ENCODE measurements around the gene ZNF646.

ZNF646 gene

GRCh38 chr16:31081428-31082351 lies 7.5 kb downstream of the ZNF646 start:
- DNase-seq (ENCODE audit: low read depth) = no peak

DNA sequence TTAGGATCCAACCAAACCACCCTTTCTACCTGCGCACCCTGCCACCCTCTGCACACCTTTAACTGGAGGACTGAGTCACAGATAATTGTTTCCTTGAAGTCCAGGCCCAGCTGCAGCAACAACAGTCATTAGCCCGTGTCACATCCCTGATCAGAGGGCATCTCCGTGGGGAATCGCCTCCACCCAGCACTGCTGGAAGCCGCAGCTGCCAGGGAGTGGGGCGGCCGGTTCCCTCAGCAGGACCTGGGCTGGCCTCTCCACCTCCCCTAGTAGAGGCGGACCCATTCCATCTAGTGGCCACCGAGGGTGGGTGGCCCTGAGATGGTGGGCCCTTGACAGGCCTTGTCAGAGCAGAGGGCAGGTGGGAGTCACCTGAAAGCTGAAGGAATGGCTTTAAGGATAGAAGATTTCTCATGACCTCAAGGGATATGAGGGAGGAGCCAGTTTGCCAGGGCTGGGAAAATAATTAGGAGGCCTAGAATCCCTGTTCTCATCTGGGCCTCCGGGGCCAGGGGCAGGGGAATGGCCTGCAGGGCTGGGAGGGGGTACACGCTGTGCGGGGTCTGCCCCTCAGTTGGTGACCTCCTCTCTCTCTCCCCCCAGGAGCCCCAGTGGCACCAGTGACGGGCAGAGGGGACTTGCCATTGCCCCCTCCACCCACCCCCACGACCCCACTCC lies 8.3 kb downstream of the ZNF646 start:
- TF ChIP-seq, protein P1, sequence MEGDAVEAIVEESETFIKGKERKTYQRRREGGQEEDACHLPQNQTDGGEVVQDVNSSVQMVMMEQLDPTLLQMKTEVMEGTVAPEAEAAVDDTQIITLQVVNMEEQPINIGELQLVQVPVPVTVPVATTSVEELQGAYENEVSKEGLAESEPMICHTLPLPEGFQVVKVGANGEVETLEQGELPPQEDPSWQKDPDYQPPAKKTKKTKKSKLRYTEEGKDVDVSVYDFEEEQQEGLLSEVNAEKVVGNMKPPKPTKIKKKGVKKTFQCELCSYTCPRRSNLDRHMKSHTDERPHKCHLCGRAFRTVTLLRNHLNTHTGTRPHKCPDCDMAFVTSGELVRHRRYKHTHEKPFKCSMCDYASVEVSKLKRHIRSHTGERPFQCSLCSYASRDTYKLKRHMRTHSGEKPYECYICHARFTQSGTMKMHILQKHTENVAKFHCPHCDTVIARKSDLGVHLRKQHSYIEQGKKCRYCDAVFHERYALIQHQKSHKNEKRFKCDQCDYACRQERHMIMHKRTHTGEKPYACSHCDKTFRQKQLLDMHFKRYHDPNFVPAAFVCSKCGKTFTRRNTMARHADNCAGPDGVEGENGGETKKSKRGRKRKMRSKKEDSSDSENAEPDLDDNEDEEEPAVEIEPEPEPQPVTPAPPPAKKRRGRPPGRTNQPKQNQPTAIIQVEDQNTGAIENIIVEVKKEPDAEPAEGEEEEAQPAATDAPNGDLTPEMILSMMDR (IDR thresholded peaks at IDR 0.05; ENCODE audit: low read length, missing control alignments) = no peak
- no peak overlapping the region for H3K4me3 ChIP-seq (replicated peaks; ENCODE audit: low read depth, low read length)
- no peak for DNase-seq (ENCODE audit: low read depth)

More at GRCh38 chr16:31081428-31082351, 7.5 kb downstream of the ZNF646 start:
- no peak overlapping the region for H3K4me3 ChIP-seq (replicated peaks; ENCODE audit: low read depth, low read length)
- TF ChIP-seq, protein P1 (IDR thresholded peaks at IDR 0.05; ENCODE audit: low read length, missing control alignments) = no peak

DNA sequence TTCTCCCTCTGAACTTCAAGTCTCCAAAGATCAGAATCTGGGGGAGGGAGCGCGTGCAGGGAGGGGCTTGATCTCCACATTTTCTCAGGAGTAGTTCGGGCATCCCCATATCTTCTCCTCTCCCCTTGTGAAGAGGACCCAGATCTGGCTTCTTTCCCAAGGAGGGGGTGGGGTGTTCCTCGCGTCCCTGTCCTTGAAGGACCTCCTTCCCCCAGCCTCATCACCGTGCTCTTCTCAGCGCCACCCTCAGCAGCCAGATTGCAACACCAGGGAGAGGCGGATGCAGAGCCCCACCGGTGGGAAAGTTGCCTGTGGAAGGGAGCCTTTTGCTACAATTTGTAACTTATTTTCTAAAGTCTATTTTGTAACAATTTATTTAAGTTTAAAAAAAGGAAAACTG lies 8.9 kb downstream of the ZNF646 start:
- no peak for DNase-seq (ENCODE audit: low read depth)
- TF ChIP-seq, protein P1 (IDR thresholded peaks at IDR 0.05; ENCODE audit: low read length, missing control alignments) = no peak
- H3K4me3 ChIP-seq (replicated peaks; ENCODE audit: low read depth, low read length) = no peak overlapping the region

- TF ChIP-seq, protein P1 (IDR thresholded peaks at IDR 0.05; ENCODE audit: low read length, missing control alignments) = no peak
- DNase-seq (ENCODE audit: low read depth) = no peak
- no peak overlapping the region for H3K4me3 ChIP-seq (replicated peaks; ENCODE audit: low read depth, low read length)
Observed at GRCh38 chr16:31083556-31083955, 9.3 kb downstream of the ZNF646 start.

- TF ChIP-seq, protein P1 (IDR thresholded peaks at IDR 0.05; ENCODE audit: low read length, missing control alignments) = no peak
- DNase-seq (ENCODE audit: low read depth) = no peak
- H3K4me3 ChIP-seq (replicated peaks; ENCODE audit: low read depth, low read length) = no peak overlapping the region
Observed at GRCh38 chr16:31083981-31084380, 9.8 kb downstream of the ZNF646 start.

GRCh38 chr16:31084584-31085302 lies 10.5 kb downstream of the ZNF646 start:
- no peak overlapping the region for H3K4me3 ChIP-seq (replicated peaks; ENCODE audit: low read depth, low read length)
- TF ChIP-seq, protein P1 (IDR thresholded peaks at IDR 0.05; ENCODE audit: low read length, missing control alignments) = no peak
- no peak for DNase-seq (ENCODE audit: low read depth)

Measured in fibroblast of pulmonary artery (primary cell).